Fibroblast of gingiva (primary cell): ENCODE data around the gene RAB37.
A peak's percentile ranks its signal among the peaks of the same experiment; 100 is the strongest.

ENCODE experiments used
- DNase-seq: peaks from one replicate; pipeline ENCODE4 v3.0.0-alpha.2; 2011; ENCODE audit warnings: low read depth

Gene RAB37

GRCh38 chr17:74736513-74737298 lies at the start of gene RAB37:
RAB37 (plus strand) TSS chr17:74737256; CDS start chr17:74737273, 17 bp downstream.
- peak; percentile 61 for DNase-seq

- no peak for DNase-seq
Observed at GRCh38 chr17:74687886-74688285, 49.2 kb upstream of the RAB37 start.

- DNase-seq = no peak
Observed at GRCh38 chr17:74690409-74690825, 46.6 kb upstream of the RAB37 start.

GRCh38 chr17:74691151-74691550 lies 45.9 kb upstream of the RAB37 start:
- no peak for DNase-seq

GRCh38 chr17:74694081-74694480 lies 43.0 kb upstream of the RAB37 start:
- DNase-seq = no peak

- DNase-seq = no peak
Observed at GRCh38 chr17:74695629-74696028, 41.4 kb upstream of the RAB37 start.

GRCh38 chr17:74697515-74697914 lies 39.5 kb upstream of the RAB37 start:
- no peak for DNase-seq

- no peak for DNase-seq
Observed at GRCh38 chr17:74698069-74698468, 39.0 kb upstream of the RAB37 start.

GRCh38 chr17:74699236-74699635 lies 37.8 kb upstream of the RAB37 start:
- no peak for DNase-seq

GRCh38 chr17:74702116-74702871 lies 34.8 kb upstream of the RAB37 start:
- no peak for DNase-seq

GRCh38 chr17:74703311-74703710 lies 33.7 kb upstream of the RAB37 start:
- no peak for DNase-seq

- no peak for DNase-seq
Observed at GRCh38 chr17:74704544-74704943, 32.5 kb upstream of the RAB37 start.

- no peak for DNase-seq
Observed at GRCh38 chr17:74711058-74711824, 25.8 kb upstream of the RAB37 start.

GRCh38 chr17:74712301-74712700 lies 24.8 kb upstream of the RAB37 start:
- no peak for DNase-seq

GRCh38 chr17:74712756-74713155 lies 24.3 kb upstream of the RAB37 start, which contains the start of gene CD300LF:
CD300LF (minus strand) TSS chr17:74712923; CDS start chr17:74712866, 57 bp downstream.
- DNase-seq = no peak

- no peak for DNase-seq
Observed at GRCh38 chr17:74713171-74713755, 23.8 kb upstream of the RAB37 start.

- DNase-seq = no peak
Observed at GRCh38 chr17:74715144-74715543, 21.9 kb upstream of the RAB37 start.

GRCh38 chr17:74720506-74720905 lies 16.6 kb upstream of the RAB37 start:
- DNase-seq = no peak

- no peak for DNase-seq
Observed at GRCh38 chr17:74722782-74723181, 14.3 kb upstream of the RAB37 start.

GRCh38 chr17:74723891-74724290 lies 13.2 kb upstream of the RAB37 start:
- no peak for DNase-seq

GRCh38 chr17:74725111-74725510 lies 11.9 kb upstream of the RAB37 start:
- DNase-seq = no peak
